Measurements from ENCODE around the gene CPAMD8. TPM values are rescaled to one million over a fixed set of nuclear protein-coding genes. Genes with fewer than 3 reads are reported as not detected.

CPAMD8 gene
- total RNA-seq, 2 donors from 2014 or later, result 134 to 216 TPM

- H3K36me3 ChIP-seq, result no peaks in the 10 kb centered on the region
- TF ChIP-seq POLR2AphosphoS5 (IDR thresholded peaks at IDR 0.05), result no peak
- TF ChIP-seq CTCF (IDR thresholded peaks at IDR 0.05), result no peak
- no peak for TF ChIP-seq POLR2A (IDR thresholded peaks at IDR 0.05)
- H3K4me3 ChIP-seq, result peak overlapping the region in 1 of 2 donors; percentile 37
- 67% methylated on average over 30 of the region's 30 CpGs for WGBS
- intact Hi-C loops (cut with DNase I), result loop anchor here (5.0 kb wide), 1 partner anchor 68 kb away; the partner anchor contains the start of gene SIN3B
- no peaks in the 10 kb centered on the region for H3K9me3 ChIP-seq
- no peaks in the 10 kb centered on the region for H3K4me1 ChIP-seq (replicated peaks)
- no peak overlapping the region for H3K27ac ChIP-seq
- H3K27me3 ChIP-seq (replicated peaks; ENCODE audit: insufficient read depth), result no peaks in the 10 kb centered on the region
- no peak for DNase-seq (ENCODE audit: low spot score)
Measured at GRCh38 chr19:16895467-16896145, 131.0 kb downstream of the CPAMD8 start.

- Histone ChIP-seq H3K36me3 (no peaks in the 10 kb centered on the region), H3K9me3 (no peaks in the 10 kb centered on the region), H3K27me3 (replicated peaks; ENCODE audit: insufficient read depth) (no peaks in the 10 kb centered on the region), H3K4me3 (no peak overlapping the region), H3K27ac (no peak overlapping the region), H3K4me1 (replicated peaks) (peaks cover 2% of the 10 kb centered on the region)
- 82% methylated on average over 7 of the region's 7 CpGs for WGBS
- intact Hi-C loops (cut with DNase I), result no loop called here
- TF ChIP-seq POLR2A (IDR thresholded peaks at IDR 0.05) (no peak), POLR2AphosphoS5 (IDR thresholded peaks at IDR 0.05) (no peak), CTCF (IDR thresholded peaks at IDR 0.05) (no peak)
- no peak for DNase-seq (ENCODE audit: low spot score)
Measured at GRCh38 chr19:16894080-16894479, 132.5 kb downstream of the CPAMD8 start.

- Histone ChIP-seq H3K27me3 (replicated peaks; ENCODE audit: insufficient read depth) (no peaks in the 10 kb centered on the region), H3K4me3 (no peak overlapping the region), H3K4me1 (replicated peaks) (peaks cover 6% of the 10 kb centered on the region), H3K36me3 (no peaks in the 10 kb centered on the region), H3K27ac (no peak overlapping the region), H3K9me3 (no peaks in the 10 kb centered on the region)
- DNase-seq (ENCODE audit: low spot score), result no peak
- 63% methylated on average over 14 of the region's 14 CpGs for WGBS
- TF ChIP-seq POLR2AphosphoS5 (IDR thresholded peaks at IDR 0.05), result no peak
- TF ChIP-seq POLR2A (IDR thresholded peaks at IDR 0.05), result no peak
- TF ChIP-seq CTCF (IDR thresholded peaks at IDR 0.05), result no peak
- intact Hi-C loops (cut with DNase I), result no loop called here
Measured at GRCh38 chr19:16893686-16893989, 133.0 kb downstream of the CPAMD8 start.

GRCh38 chr19:16892868-16893685 lies 133.5 kb downstream of the CPAMD8 start:
- no peak overlapping the region for H3K4me3 ChIP-seq
- no peak for DNase-seq (ENCODE audit: low spot score)
- no peaks in the 10 kb centered on the region for H3K36me3 ChIP-seq
- intact Hi-C loops (cut with DNase I), result no loop called here
- H3K9me3 ChIP-seq, result no peaks in the 10 kb centered on the region
- H3K27me3 ChIP-seq (replicated peaks; ENCODE audit: insufficient read depth), result no peaks in the 10 kb centered on the region
- no peak overlapping the region for H3K27ac ChIP-seq
- peaks cover 6% of the 10 kb centered on the region for H3K4me1 ChIP-seq (replicated peaks)
- 85% methylated on average over 18 of the region's 19 CpGs for WGBS
- TF ChIP-seq POLR2A (IDR thresholded peaks at IDR 0.05) (no peak), POLR2AphosphoS5 (IDR thresholded peaks at IDR 0.05) (no peak), CTCF (IDR thresholded peaks at IDR 0.05) (no peak)
